ES-I3 (cell line): ENCODE results near the gene TSPAN14.

Experiments used
- H3K36me3 ChIP-seq: 2 replicates; pipeline ENCODE4 v1.6.1; 2013; ENCODE audit warnings: mild to moderate bottlenecking, low read length, control low read depth, moderate library complexity; ENCODE audit not compliant: insufficient read depth
- H3K4me1 ChIP-seq: 2 replicates; pipeline ENCODE4 v1.6.1; 2013; ENCODE audit warnings: mild to moderate bottlenecking, control low read depth, low read length; ENCODE audit not compliant: insufficient read depth
- H3K9ac ChIP-seq: 2 replicates; pipeline ENCODE4 v1.6.1; 2013; ENCODE audit warnings: low read depth, mild to moderate bottlenecking, low read length, moderate library complexity
- H3K9me3 ChIP-seq: 2 replicates; pipeline ENCODE4 v1.6.1; 2013; ENCODE audit warnings: mild to moderate bottlenecking, low read length, moderate library complexity; ENCODE audit not compliant: control insufficient read depth, insufficient read depth

Gene TSPAN14, protein sequence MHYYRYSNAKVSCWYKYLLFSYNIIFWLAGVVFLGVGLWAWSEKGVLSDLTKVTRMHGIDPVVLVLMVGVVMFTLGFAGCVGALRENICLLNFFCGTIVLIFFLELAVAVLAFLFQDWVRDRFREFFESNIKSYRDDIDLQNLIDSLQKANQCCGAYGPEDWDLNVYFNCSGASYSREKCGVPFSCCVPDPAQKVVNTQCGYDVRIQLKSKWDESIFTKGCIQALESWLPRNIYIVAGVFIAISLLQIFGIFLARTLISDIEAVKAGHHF

DNA sequence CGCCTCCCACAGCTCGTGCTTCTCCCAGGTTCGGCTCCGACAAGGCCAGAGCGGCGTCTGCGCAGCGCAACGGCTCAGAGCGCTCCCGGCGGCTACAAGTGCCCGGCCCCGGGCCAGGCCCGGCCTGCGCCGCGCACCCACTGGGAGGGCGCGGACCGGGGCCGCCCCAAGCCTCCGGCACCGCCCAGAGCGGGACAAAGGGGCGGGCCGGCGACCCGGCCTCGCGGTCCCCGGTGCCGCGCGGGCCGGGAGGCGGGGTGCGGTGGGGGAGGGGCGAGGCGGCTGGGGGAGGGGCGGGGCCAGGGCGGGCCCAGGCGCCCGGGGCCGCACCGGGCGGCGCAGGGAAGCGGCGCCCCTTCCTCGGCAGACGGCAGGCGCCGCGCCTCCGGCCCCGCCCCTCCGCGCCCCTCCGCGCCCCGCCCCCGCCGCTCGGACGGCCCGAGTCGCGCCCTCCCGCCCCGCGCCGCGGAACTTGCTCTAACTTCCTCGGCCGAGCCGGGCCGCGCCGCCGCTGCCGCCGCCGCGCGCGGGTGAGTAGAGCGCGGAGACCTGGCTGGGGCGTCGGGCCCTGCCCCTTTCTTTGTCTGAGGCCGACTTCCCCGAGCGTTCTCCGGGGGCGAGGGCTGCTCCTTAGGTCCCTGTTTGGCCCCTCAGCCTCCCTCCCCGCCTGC, at the start of gene TSPAN14:
Gene TSPAN14, plus strand, starts transcription at position 469 of the 671 bp plus-strand sequence. CDS start 34,924 bp downstream, outside the sequence.
- H3K4me1 ChIP-seq = peaks cover 13% of the 10 kb centered on the region; the same call in 1 of the 2 replicates
- H3K36me3 ChIP-seq = no peaks in the 10 kb centered on the region
- H3K9me3 ChIP-seq = no peaks in the 10 kb centered on the region
- peak within 1 kb of the TSS; percentile 92 for H3K9ac ChIP-seq

DNA sequence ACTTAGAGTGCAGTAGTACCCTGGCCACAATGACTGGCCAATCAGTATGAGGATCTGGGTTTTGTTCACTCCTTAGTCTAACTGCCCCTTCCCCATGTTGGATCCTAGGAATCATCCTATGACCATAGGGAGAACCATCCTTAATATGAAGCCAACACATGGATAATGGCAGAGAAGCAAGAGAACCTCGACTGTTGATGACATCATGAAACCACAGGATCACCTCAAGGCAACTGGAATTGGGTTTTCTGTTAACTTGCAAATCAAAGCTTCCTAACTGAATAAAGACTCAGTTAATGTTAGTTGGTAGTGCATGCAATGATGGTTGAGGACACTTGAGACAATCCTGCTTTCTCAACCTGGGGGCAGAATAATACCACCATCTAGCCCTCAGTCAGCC, 49.1 kb upstream of the TSPAN14 start:
- Histone ChIP-seq H3K36me3 (no peaks in the 10 kb centered on the region), H3K9ac (no peak overlapping the region), H3K9me3 (no peaks in the 10 kb centered on the region), H3K4me1 (no peaks in the 10 kb centered on the region)

DNA sequence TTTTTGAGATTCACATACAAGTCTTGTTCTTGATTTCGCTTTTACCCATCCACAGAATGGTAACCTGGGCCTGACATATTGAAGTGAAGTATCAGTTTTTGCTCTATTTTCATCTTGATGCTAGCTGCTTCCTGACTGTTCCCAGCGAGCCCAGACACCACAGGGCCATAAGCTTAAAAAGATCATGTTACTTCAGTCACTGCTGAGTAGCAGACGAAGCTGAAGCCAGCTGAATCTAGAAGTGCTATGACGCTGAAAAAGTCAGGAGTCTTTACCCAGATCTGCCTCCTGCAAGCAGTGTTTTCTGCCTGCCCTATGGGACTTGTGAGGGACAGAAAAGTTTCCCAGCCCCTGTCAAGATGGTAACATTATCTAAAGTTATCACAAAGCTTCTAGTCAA, 48.5 kb upstream of the TSPAN14 start:
- Histone ChIP-seq H3K9me3 (no peaks in the 10 kb centered on the region), H3K9ac (no peak overlapping the region), H3K4me1 (no peaks in the 10 kb centered on the region), H3K36me3 (no peaks in the 10 kb centered on the region)

DNA sequence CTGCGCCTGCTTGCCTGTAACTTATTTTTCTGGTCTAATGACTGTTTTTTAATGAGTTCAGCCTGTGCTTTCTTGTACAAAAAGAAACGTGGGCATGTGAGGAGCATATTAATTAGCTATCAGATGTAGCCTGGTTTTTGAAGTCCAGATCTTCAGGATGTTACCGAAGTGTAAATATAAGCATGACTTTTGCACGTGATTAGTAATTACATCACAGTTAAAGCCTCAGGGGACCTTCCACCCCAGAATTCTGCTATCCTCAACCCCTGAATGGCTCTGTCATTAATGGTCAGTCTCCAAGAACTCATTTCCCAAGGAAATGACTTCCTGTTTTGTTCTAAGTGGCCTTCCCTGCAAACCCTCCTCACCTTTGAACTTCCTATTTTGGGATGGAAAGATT, 47.9 kb upstream of the TSPAN14 start:
- Histone ChIP-seq H3K9me3 (no peaks in the 10 kb centered on the region), H3K9ac (no peak overlapping the region), H3K4me1 (no peaks in the 10 kb centered on the region), H3K36me3 (no peaks in the 10 kb centered on the region)

DNA sequence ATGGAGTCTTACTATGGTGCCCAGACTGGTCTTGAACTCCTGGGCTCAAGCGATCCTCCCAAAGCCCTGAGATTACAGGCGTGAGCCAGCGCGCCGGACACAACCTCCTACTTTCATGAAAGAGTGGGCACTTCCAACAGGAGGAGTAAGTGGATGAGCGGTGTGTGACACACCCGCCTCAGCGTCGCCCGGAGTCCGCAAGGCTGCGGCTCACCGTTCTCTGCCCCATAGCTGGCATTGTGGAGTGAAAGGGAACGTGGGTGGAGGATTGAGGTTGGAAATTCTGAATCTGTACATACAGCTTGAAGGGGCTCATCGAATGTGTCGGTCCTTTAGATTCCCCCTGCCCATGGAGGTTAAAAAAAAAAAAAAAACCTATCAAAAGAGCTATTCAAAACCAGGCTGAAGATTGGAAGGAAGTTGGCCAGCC, 46.3 kb upstream of the TSPAN14 start:
- Histone ChIP-seq H3K36me3 (no peaks in the 10 kb centered on the region), H3K9me3 (no peaks in the 10 kb centered on the region), H3K9ac (peak overlapping the region; percentile 85), H3K4me1 (no peaks in the 10 kb centered on the region)

DNA sequence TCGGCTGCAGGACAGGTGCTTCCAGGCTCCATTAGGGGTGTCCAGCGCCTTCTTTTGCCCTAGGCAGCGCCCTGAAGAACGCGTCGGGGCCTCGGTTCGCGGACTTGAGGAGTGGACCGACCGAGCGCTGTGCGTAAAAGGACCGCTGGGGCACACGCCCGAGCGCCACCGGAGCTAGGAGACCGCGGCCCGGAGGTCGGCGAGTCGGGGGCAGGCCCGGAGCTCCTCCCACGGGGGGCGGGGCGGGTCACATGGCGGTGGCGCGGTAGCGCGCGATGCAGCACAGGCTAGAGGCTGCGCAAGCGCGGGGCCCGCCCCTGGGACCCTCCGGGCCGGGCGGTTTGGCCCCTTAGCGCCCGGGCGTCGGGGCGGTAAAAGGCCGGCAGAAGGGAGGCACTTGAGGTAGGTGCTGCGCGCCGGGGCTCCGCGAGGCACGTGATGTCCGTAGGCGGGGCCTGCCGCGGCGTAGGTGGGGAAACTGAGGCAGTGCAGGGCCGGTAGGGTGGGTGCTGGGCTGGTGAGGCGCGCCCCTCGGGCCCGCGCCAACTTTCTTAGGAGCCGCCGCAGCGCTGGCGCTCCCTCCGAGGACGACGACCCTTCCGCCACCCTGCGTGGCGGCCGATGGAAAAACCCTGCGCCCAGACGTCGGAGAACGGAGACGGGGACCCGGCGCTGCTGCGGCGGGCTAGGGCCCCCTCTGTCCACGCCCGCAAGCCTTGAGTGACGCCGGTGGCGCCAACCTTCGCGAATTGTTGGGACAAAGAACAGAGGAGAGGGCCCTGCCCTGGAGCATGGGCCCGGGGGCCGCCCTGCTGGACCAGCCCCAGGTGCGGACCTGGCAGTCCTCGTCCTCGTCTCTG, 45.6 kb upstream of the TSPAN14 start, which contains the start of gene PRXL2A:
Gene PRXL2A, plus strand, starts transcription at position 310 of the 860 bp plus-strand sequence. CDS start 11,917 bp downstream, outside the sequence.
- H3K9ac ChIP-seq = peak within 1 kb of the TSS; percentile 85
- H3K4me1 ChIP-seq = no peaks in the 10 kb centered on the region
- H3K36me3 ChIP-seq = no peaks in the 10 kb centered on the region

DNA sequence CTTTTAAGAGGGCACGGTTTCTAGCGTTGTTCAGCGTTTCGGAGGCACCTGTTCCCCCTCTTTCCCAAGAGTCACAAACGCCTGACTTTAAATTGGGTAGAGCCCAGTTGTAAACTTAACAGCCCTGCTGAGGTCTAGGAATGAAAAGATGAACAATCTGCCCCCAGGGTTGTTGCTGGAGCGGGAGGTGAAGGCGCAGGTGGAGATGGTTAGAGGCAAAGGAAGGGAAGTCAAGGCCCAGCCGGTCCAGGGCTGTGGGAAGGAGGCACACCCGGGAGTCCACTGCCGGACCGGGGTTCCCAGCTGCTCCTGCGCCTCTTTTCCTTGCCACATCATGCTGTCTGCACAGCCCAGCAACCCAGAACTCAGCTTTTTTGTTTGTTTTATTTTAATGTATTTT, 45.0 kb upstream of the TSPAN14 start:
- peak overlapping the region; percentile 85 for H3K9ac ChIP-seq
- no peaks in the 10 kb centered on the region for H3K4me1 ChIP-seq
- no peaks in the 10 kb centered on the region for H3K36me3 ChIP-seq
- H3K9me3 ChIP-seq = no peaks in the 10 kb centered on the region

More for the DNA sequence above, 45.6 kb upstream of the TSPAN14 start, which contains the start of gene PRXL2A:
- H3K9me3 ChIP-seq = no peaks in the 10 kb centered on the region

DNA sequence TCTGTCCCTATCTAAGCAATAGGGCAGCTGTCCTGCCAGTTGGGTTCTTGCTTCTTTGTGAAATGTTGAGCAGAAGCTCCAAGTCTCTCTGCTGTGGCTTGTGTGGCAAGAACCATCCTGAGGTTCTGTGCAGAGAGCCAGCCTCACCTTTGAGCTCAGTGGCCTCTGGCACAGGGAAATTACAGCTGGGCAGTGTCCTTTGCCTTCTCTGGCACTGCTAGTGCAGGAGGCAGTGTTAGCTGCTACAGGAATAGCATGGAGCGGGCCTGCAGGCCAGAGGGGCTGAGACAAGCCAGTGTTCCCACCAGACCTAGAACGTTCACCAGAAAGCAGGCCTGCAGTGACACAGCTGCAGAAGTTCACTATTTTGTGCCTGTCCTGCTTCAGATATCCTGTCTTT, 44.0 kb upstream of the TSPAN14 start:
- H3K4me1 ChIP-seq = no peaks in the 10 kb centered on the region
- no peak overlapping the region for H3K9ac ChIP-seq
- H3K9me3 ChIP-seq = no peaks in the 10 kb centered on the region
- H3K36me3 ChIP-seq = no peaks in the 10 kb centered on the region

DNA sequence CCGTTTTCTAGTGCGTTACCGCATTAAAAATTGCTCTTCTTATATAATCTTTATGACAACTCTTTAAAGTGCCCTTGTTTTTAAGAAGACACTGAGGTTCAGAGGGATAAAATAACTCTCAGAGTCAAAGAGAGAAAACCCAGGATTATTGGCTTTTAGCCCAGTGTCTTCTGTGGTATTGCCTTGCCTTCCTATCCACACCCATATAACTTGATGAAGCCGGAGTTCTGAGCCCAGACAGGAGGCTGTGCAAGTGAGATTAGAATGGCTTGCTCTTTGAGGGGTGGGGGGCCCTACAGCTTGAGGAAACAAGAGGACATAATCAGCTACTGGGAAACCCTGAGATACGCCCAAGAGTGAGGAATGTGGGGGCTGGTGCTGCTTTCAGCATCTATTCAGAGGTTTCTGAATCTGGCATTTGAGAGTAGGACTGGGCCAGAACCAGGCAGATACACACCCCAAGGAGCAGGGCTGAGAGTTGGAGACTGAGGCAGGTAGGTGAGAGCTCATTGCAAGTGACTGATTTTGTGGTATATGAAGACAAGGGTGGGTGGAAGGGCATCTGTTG, 43.4 kb upstream of the TSPAN14 start:
- no peaks in the 10 kb centered on the region for H3K4me1 ChIP-seq
- no peaks in the 10 kb centered on the region for H3K36me3 ChIP-seq
- H3K9ac ChIP-seq = no peak overlapping the region

DNA sequence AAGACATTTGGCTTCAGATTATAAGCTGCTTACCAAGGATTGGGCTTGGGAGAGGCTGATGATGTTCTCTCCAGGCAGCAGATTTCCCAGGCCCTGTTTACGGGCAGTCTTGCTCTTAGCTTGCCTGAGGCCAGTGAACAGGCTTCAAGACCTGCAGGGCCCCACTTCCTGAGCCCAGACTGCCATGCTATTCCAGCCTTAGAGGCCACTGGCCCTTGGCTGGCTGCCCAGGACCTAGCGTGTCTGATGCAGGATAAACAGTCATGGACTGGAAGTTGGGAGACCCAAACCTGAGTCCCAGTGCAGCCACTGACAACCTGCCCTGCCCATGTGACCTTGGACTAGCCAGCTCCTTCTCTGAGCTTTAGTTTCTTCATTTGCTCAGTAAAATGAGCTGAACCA, 42.8 kb upstream of the TSPAN14 start:
- Histone ChIP-seq H3K9ac (no peak overlapping the region), H3K9me3 (no peaks in the 10 kb centered on the region), H3K4me1 (peaks cover 2% of the 10 kb centered on the region; the same call in 1 of the 2 replicates), H3K36me3 (no peaks in the 10 kb centered on the region)

More for the DNA sequence above, 43.4 kb upstream of the TSPAN14 start:
- no peaks in the 10 kb centered on the region for H3K9me3 ChIP-seq

DNA sequence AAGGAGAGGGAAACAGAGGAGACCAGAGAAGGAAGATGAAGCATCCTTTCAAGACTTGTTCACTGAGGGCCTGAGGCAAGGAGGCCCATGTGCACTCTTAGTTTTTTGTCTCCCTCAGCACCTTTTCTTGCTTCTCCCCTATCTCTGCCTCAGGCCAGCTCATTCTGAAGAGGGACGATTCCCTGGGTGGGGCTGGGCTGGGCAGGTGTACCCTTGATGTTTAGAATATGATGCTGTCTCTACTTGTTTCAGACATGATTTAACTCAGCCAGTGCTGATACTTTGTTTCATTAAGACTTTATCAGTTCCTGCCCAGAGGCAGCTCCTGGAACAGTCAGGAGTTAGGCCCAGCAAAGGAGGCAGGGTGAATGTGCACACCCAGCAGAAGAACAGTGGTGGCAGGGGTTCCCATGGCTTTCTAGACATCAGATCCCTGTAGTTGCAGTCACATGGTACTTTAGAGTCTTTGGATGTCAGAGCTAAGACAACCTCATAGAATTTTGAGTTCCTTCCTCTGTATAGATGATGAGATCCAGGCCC, 42.4 kb upstream of the TSPAN14 start:
- H3K9me3 ChIP-seq = no peaks in the 10 kb centered on the region
- H3K4me1 ChIP-seq = peaks cover 6% of the 10 kb centered on the region; the same call in 1 of the 2 replicates
- H3K9ac ChIP-seq = no peak overlapping the region
- H3K36me3 ChIP-seq = no peaks in the 10 kb centered on the region

DNA sequence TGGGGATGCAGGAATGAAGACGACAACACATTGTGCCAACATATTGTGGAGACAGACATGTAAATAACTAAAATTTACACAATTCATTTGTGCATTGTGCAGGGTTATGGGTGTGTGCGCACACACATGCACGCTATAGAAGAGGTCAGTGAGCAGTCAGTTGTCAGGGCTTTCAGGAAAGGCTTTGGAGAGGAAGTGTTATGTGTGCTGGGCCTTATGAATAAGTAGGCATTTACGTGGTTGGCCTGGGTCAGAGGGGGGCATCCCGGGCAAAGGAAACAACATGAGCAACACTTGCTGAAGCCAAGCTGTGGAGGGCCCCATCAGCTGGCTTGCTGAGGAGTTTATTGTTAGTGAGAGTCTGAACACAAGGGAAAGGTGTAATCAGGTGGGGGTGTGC, 41.6 kb upstream of the TSPAN14 start:
- Histone ChIP-seq H3K9me3 (no peaks in the 10 kb centered on the region), H3K9ac (no peak overlapping the region), H3K36me3 (no peaks in the 10 kb centered on the region), H3K4me1 (peaks cover 8% of the 10 kb centered on the region)

DNA sequence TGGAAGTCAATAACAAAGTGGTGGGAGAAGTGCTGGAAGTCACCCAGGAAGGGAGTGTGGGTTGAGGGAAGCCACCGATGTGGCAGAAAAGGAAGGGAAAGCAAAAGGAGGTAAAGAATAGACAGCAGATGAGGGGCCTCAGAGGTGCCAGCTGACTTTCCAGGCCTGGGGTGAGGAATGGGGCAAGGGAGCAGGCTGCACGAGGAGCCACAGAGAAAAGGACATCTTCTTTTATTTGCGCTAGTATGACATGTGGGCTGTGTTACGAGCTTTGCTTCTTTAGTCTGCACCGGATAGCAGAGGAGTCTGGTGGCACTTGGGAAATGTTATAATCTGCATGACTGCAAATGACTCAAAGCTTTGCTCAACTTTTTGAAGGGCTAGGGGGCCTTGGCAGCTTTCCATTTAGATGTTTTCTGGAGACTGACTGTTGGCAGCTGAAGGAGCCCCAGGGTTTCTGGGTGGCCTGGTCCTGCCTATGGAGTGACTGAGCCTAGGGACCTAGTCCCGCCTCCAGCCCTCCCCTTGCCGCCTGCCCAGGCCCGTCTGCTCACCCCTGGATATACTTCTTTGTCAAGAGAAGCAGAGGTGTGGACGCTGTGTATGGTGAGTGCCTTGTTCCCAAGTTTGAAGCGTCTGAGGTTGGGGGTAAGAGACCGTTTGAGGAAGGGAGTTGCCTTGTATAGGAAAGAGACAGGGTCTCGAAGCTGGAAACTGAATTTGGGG, 40.7 kb upstream of the TSPAN14 start:
- no peaks in the 10 kb centered on the region for H3K36me3 ChIP-seq
- H3K9me3 ChIP-seq = no peaks in the 10 kb centered on the region
- no peak overlapping the region for H3K9ac ChIP-seq
- H3K4me1 ChIP-seq = peaks cover 15% of the 10 kb centered on the region
